ENCODE measurements around the gene ITGA11.

The ITGA11 gene

DNA sequence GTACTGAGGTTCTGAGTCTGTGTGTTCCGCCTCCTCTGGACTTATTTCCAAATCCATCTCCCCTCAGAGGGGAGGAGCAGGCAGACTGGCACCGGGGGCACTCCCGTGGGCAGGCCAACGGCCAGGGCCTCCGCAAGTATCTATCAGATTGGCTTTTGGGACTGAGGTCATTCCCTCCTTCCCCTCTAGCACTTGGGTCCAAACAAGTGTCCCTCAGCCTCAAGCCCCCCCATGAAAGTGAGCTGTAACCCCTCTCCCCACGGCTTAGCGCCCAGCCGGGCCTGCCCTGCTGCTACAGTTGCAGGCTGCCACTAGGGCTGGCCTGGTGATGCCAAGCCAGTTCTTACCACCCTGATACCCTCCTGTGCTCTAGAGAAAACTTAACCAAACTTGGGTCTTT lies 17.4 kb downstream of the ITGA11 start:
- peaks cover 6% of the 10 kb centered on the region for H3K4me1 ChIP-seq (ENCODE audit: control insufficient read depth, insufficient read depth, low read length)
- no peak overlapping the region for H3K4me3 ChIP-seq (ENCODE audit: low read length)
- peaks cover 3% of the 10 kb centered on the region for H3K27me3 ChIP-seq (ENCODE audit: control insufficient read depth, insufficient read depth, low read length)
- H3K9me3 ChIP-seq (ENCODE audit: control insufficient read depth, low read length): no peaks in the 10 kb centered on the region
- H3K36me3 ChIP-seq (ENCODE audit: control insufficient read depth, insufficient read depth, low read length): no peaks in the 10 kb centered on the region
- H3K9ac ChIP-seq (ENCODE audit: low read length): no peak overlapping the region

DNA sequence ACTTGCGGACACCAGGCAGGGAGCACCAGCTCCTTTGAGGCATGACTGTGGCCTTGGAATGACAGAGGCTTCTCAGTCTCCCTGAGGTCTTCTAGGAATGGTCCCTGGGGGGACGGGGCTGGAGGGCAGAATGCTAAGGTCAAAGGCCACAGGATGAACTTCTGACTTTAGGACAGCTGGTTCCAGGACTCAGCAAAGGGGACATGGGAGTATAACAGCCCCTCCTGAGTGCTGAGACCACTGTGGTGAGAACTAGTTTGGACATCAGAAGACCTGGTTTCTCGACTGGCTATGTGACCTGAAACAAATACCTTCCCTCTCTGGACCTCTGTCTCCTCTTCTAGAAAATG lies 17.8 kb downstream of the ITGA11 start:
- peaks cover 6% of the 10 kb centered on the region for H3K4me1 ChIP-seq (ENCODE audit: control insufficient read depth, insufficient read depth, low read length)
- no peaks in the 10 kb centered on the region for H3K9me3 ChIP-seq (ENCODE audit: control insufficient read depth, low read length)
- H3K36me3 ChIP-seq (ENCODE audit: control insufficient read depth, insufficient read depth, low read length): no peaks in the 10 kb centered on the region
- peaks cover 3% of the 10 kb centered on the region for H3K27me3 ChIP-seq (ENCODE audit: control insufficient read depth, insufficient read depth, low read length)
- no peak overlapping the region for H3K4me3 ChIP-seq (ENCODE audit: low read length)
- no peak overlapping the region for H3K9ac ChIP-seq (ENCODE audit: low read length)

DNA sequence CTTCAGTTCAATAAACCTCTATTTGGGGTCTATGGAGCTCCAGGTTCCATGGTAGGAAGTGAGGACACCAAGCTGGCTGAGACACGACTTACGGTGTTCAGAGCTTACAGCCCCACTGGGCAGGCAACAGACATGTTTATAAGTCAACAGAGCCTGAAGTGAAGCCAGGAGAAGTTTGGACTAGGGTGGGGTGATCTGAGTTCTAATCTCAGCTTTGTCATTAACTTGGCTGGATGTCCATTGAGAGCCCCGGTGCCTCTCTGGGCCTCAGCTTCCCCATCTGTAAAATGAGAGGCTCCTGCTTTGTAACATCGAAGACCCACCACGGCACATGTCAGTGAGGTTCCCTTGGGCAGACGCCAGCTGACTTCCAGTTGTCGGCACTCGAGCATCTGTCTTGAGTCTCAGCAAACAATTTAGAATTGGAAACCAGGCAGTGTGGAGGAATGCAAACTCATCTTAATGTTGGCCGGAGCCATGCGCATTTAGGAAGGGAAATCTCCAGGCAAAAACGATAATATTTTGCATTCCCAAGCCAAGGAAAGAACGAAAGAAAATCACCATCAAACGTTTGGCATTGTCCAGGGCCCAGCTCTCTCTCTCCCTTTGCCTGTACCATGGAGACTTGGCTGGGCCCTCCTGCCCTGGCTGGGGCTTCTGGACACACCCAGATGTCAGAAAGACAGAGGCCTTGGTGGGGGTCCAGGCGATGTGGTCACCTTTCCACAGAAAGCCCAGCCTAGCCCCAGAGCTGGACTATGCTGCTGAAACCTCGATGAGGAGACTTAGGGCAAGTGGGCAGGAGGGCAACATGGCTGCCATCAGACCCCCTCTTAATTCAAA lies 18.4 kb downstream of the ITGA11 start:
- Histone ChIP-seq H3K4me1 (ENCODE audit: control insufficient read depth, insufficient read depth, low read length) (peaks cover under 1% of the 10 kb centered on the region), H3K9ac (ENCODE audit: low read length) (no peak overlapping the region), H3K4me3 (ENCODE audit: low read length) (no peak overlapping the region), H3K27me3 (ENCODE audit: control insufficient read depth, insufficient read depth, low read length) (peaks cover 3% of the 10 kb centered on the region), H3K9me3 (ENCODE audit: control insufficient read depth, low read length) (no peaks in the 10 kb centered on the region), H3K36me3 (ENCODE audit: control insufficient read depth, insufficient read depth, low read length) (no peaks in the 10 kb centered on the region)

DNA sequence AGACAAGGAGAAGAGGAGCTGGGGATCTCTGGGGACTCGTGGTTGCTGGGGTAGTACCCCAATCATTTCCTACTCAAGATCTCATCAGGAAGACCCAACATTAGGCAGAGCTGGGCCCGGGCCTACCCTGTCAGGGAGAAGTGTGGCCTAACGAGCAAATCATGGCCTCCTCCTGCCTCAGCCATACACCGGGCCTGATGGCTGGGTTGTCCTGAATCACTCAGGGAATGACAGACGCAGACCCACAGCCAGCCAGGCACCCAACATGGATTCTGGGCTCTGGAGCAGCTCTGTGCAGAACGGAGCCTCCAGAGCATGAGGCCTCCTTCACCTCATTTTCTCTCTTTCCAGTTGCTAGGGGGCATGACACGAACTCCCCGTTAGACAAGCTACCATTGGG lies 19.7 kb downstream of the ITGA11 start:
- no peak overlapping the region for H3K4me3 ChIP-seq (ENCODE audit: low read length)
- H3K9me3 ChIP-seq (ENCODE audit: control insufficient read depth, low read length): no peaks in the 10 kb centered on the region
- no peaks in the 10 kb centered on the region for H3K4me1 ChIP-seq (ENCODE audit: control insufficient read depth, insufficient read depth, low read length)
- no peak overlapping the region for H3K9ac ChIP-seq (ENCODE audit: low read length)
- H3K36me3 ChIP-seq (ENCODE audit: control insufficient read depth, insufficient read depth, low read length): no peaks in the 10 kb centered on the region
- H3K27me3 ChIP-seq (ENCODE audit: control insufficient read depth, insufficient read depth, low read length): peaks cover 8% of the 10 kb centered on the region

DNA sequence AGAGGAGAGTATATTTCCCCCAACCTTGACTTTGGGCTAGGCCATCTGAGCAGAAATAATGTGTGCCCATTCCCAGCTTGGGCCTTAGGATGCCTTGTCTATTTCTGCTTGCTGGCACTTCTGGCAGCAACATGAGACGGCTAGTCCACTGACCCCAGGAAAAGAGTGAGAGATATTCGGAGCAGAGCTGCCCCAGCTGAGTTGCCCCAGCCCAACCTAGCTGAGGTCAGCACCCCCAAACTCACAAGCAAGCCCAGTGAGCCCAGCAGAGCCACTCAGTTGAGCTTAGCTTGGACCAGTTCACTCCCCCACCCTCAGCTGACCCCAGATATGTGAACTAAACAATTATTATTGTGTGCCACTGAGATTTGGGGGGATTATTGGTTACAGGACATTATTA lies 20.2 kb downstream of the ITGA11 start:
- no peak overlapping the region for H3K4me3 ChIP-seq (ENCODE audit: low read length)
- H3K9me3 ChIP-seq (ENCODE audit: control insufficient read depth, low read length): no peaks in the 10 kb centered on the region
- no peak overlapping the region for H3K9ac ChIP-seq (ENCODE audit: low read length)
- H3K4me1 ChIP-seq (ENCODE audit: control insufficient read depth, insufficient read depth, low read length): no peaks in the 10 kb centered on the region
- peaks cover 8% of the 10 kb centered on the region for H3K27me3 ChIP-seq (ENCODE audit: control insufficient read depth, insufficient read depth, low read length)
- H3K36me3 ChIP-seq (ENCODE audit: control insufficient read depth, insufficient read depth, low read length): no peaks in the 10 kb centered on the region

DNA sequence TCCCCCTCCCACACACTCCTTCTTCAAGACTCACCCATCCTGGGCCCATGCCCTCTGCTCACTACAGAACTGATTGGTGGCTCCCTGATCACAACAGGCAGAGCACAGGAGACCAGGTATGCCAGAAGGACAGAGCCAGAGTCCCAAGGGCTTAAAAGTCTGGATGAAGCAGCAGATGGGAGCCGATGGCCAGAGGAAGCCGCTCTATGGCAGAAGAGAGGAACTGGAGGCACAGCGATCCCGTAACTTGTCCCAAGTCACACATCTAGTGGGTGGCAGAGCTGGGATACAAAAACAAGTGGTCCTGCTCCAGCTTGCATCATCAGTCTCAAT lies 20.7 kb downstream of the ITGA11 start:
- H3K27me3 ChIP-seq (ENCODE audit: control insufficient read depth, insufficient read depth, low read length): peaks cover 8% of the 10 kb centered on the region

DNA sequence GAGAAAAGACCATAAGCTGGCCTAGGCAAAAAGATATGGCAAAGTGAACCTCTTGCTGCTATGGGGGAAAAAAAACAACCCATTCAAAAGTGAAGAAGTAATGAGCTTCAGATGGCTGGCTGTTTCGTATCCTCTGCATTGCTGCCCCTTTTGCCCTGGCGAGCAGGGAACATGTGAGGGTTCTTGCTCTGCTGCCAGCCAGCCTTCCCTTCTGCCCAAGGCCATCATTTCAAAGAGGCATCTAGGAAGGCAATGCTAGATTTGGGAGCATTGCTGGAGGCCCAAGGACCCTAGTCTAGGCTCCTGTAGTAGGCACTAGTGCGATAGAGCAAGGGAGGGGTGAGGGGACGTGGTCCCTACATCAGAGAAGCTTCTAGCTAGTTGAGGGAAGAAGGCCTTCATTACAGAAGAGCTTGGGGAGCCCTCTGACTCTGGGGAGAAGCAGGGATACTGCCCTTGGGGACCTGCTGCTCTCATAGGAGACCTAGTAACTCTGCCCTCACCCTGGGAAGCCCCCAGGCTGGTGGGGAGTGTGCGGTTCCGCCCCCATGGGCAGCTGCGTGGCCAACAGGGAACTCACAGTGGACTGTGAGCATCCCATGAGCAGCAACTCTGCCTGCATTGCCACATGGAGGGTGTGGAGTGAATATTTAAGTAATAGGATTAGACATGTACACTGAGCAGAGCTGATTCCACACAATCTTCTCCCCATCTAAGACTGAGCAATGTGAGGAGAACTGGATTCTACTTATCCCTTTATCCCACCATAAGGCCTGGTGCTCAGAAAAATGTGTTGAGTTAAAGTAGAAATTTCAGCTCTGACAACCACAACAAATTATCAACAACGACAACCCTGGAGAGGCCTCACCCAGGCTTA lies 21.3 kb downstream of the ITGA11 start:
- Histone ChIP-seq H3K9ac (ENCODE audit: low read length) (no peak overlapping the region), H3K36me3 (ENCODE audit: control insufficient read depth, insufficient read depth, low read length) (no peaks in the 10 kb centered on the region), H3K9me3 (ENCODE audit: control insufficient read depth, low read length) (no peaks in the 10 kb centered on the region), H3K27me3 (ENCODE audit: control insufficient read depth, insufficient read depth, low read length) (peaks cover 8% of the 10 kb centered on the region), H3K4me1 (ENCODE audit: control insufficient read depth, insufficient read depth, low read length) (no peaks in the 10 kb centered on the region), H3K4me3 (ENCODE audit: low read length) (no peak overlapping the region)

More for the DNA sequence above, 20.7 kb downstream of the ITGA11 start:
- no peaks in the 10 kb centered on the region for H3K4me1 ChIP-seq (ENCODE audit: control insufficient read depth, insufficient read depth, low read length)
- no peaks in the 10 kb centered on the region for H3K9me3 ChIP-seq (ENCODE audit: control insufficient read depth, low read length)
- H3K9ac ChIP-seq (ENCODE audit: low read length): no peak overlapping the region
- no peaks in the 10 kb centered on the region for H3K36me3 ChIP-seq (ENCODE audit: control insufficient read depth, insufficient read depth, low read length)
- H3K4me3 ChIP-seq (ENCODE audit: low read length): no peak overlapping the region

DNA sequence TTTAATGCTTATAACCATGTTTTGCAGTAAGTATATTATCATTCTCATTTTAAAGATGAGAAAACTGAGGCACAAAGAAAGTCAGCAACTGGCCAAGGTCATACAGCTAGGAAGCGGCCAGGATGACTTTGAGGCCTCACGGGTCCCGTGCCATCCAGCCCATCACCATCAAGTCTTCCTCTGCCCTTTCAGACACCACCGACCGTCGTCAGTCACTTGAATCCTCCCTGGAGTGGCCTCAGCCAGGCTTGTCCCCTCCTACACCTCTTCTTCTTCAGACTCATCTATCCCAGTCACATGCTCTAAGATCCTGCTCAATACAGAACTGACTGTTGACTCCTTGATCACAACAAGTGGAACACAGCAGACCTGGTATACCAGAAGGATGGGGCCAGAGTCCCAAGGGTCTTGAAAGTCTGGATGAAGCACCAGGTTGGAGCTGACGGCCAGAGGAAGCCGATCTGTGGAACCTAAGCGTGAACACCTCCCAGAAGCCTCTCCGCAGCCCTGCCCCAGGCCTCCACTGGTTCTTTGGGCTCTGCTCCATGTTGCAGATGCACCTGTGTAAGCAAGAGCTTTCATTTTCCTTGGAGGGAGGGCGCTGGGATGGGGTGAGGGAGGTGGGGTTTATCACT lies 22.1 kb downstream of the ITGA11 start:
- Histone ChIP-seq H3K27me3 (ENCODE audit: control insufficient read depth, insufficient read depth, low read length) (peaks cover 8% of the 10 kb centered on the region), H3K4me3 (ENCODE audit: low read length) (no peak overlapping the region), H3K4me1 (ENCODE audit: control insufficient read depth, insufficient read depth, low read length) (no peaks in the 10 kb centered on the region), H3K36me3 (ENCODE audit: control insufficient read depth, insufficient read depth, low read length) (no peaks in the 10 kb centered on the region), H3K9me3 (ENCODE audit: control insufficient read depth, low read length) (no peaks in the 10 kb centered on the region), H3K9ac (ENCODE audit: low read length) (no peak overlapping the region)

DNA sequence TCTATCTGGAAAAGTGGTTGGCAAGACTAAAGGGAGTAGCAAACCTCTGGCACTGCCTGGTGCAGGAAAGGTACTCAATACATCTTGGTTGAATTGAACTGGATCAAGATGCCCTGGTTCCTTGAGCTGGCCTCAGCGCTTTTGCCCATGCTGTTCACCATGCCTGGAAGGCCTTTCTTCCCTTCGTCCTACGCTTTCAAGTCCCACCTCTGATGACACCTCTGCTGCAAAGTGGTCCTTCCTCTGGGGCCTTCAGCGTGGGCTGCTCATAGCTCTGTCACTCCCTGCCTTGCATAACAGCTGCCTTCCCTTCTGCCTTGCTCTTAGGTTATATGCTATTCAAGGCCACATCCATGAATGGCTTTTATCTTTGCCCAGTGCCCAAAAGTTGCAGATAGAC lies 23.0 kb downstream of the ITGA11 start:
- H3K4me1 ChIP-seq (ENCODE audit: control insufficient read depth, insufficient read depth, low read length): no peaks in the 10 kb centered on the region
- H3K4me3 ChIP-seq (ENCODE audit: low read length): no peak overlapping the region
- no peaks in the 10 kb centered on the region for H3K9me3 ChIP-seq (ENCODE audit: control insufficient read depth, low read length)
- H3K36me3 ChIP-seq (ENCODE audit: control insufficient read depth, insufficient read depth, low read length): no peaks in the 10 kb centered on the region
- H3K9ac ChIP-seq (ENCODE audit: low read length): no peak overlapping the region
- peaks cover 8% of the 10 kb centered on the region for H3K27me3 ChIP-seq (ENCODE audit: control insufficient read depth, insufficient read depth, low read length)

DNA sequence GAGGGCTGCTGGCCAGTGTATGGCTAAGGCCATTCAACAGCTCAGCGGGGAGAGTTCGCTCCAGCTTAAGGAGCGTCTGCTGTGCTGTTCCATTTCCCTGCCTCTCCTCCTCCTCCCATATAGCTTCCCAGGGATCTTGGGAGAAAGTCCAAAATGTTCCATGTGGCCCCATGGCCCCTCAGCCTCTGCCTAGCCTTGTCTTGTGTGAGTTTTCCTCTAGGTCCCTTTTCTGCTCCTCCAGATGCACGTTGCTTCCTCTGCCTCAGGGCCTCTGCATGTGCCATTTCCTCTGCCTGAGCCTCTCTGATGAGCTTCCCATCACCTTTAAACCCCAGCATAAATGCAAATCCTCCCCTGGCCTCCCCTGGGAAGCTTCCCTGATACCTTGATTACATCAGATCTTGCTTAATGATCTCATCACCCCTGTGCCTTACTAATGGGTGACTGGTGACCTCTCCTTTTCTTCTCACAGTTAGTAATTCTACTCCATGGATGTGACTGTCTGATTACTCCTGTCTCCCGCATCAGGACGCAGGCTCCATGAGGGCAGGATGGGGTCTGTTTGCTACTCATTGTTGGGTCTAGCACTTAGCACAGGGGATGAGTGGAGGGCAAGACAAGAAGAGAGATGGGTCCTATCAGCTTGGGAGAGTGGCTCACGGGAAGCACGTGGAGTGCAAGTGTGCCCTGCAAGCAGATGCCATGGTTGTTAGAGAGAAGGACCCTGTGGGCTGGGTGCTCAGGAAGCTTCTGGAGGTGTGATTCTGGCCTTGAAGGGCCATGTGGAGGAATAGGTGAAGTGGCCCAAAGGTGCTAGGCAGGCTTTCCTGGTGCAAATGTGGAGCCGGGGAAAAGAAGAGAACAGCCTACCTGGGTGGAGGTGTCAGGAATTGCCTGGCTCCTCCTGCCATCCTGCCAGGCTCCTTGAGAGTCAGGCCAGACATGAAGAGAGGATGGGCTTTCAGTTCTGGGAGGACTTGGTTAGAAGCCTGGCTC lies 23.8 kb downstream of the ITGA11 start:
- Histone ChIP-seq H3K27me3 (ENCODE audit: control insufficient read depth, insufficient read depth, low read length) (peaks cover 8% of the 10 kb centered on the region), H3K4me3 (ENCODE audit: low read length) (no peak overlapping the region), H3K9ac (ENCODE audit: low read length) (no peak overlapping the region), H3K4me1 (ENCODE audit: control insufficient read depth, insufficient read depth, low read length) (no peaks in the 10 kb centered on the region), H3K9me3 (ENCODE audit: control insufficient read depth, low read length) (no peaks in the 10 kb centered on the region), H3K36me3 (ENCODE audit: control insufficient read depth, insufficient read depth, low read length) (no peaks in the 10 kb centered on the region)

DNA sequence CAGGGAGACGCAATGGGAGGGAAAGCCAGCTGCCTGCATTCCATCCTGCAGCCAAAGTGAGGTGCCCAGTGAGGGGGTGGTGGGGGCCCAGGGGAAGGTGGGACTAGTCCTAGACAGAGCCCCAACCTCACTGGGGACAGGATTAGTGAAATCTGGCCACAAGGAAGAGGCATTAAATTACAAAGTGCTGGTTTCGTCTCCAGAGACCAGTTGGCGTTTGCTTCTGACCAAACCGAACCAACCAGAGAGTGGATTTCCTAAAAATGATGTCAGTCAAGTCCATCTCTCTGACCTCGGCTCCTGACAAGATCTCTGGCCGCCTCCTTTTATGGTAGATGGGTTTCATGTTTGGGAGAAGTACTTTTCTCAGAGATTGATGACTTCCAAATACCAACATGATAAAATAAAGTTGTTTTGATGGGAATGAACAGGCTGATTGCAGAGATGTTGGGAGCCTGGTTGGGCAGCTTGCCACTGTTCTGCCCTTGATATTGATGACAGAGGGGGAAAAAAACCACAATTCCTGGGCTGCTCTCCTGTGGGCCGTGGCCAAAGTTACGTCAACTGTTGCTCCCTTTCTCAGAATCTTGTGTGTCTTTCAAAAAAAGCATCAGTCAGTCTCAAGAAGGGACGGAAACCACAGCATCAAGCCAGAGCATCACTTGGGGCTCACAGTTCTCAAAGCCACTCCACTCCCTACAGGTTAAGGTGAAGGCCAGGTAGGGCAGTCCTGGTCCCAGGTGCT lies 24.6 kb downstream of the ITGA11 start:
- Histone ChIP-seq H3K4me3 (ENCODE audit: low read length) (no peak overlapping the region), H3K36me3 (ENCODE audit: control insufficient read depth, insufficient read depth, low read length) (no peaks in the 10 kb centered on the region), H3K4me1 (ENCODE audit: control insufficient read depth, insufficient read depth, low read length) (no peaks in the 10 kb centered on the region), H3K9me3 (ENCODE audit: control insufficient read depth, low read length) (no peaks in the 10 kb centered on the region), H3K9ac (ENCODE audit: low read length) (no peak overlapping the region), H3K27me3 (ENCODE audit: control insufficient read depth, insufficient read depth, low read length) (peaks cover 8% of the 10 kb centered on the region)
